Measurements from ENCODE around the gene KIF6.

- TF ChIP-seq GATA3 (IDR thresholded peaks at IDR 0.05; ENCODE audit: low read depth, low read length) (no peak), GATA2 (IDR thresholded peaks at IDR 0.05; ENCODE audit: low read depth, low read length) (no peak)
Observed at GRCh38 chr6:39653612-39654011, 71.6 kb downstream of the KIF6 start.

Measured in SH-SY5Y (cell line).